Pancreas (tissue), 10 donors: Measurements from ENCODE around the gene TTC33. TPM values are rescaled to one million over a fixed set of nuclear protein-coding genes. Genes with fewer than 3 reads are reported as not detected.

Experiments used
- ATAC-seq, 4 donors: fragments of 200-7000 bp; cut with Tn5 transposase; one replicate each; pipeline versions ENCODE4 v1.8.0 to v1.9.1; 2020; ENCODE audit warnings: mild to moderate bottlenecking in 4 of 4, moderate library complexity in 4 of 4
- DNase-seq, 6 donors: peaks; one replicate each; pipeline ENCODE4 v3.0.0-alpha.2; 2020
- FAIRE-seq: peaks from 2 replicates; lab custom pipeline; 2012; peaks lifted over from hg19 to GRCh38; lab: Jason Lieb, UNC
- H3K27ac ChIP-seq, 4 donors: fragments of 200-600 bp; sonication (generic); 1 replicate in 3 of 4; 2 replicates in 1 of 4; pipeline versions ENCODE4 v1.5.0 to v1.8.0; 2020
- H3K27me3 ChIP-seq, 4 donors: fragments of 200-600 bp; one replicate each; pipeline ENCODE4 v1.8.0; 2021
- H3K36me3 ChIP-seq, 3 donors: fragments of 200-600 bp; sonication (generic) in 1 of 3; one replicate each; pipeline versions ENCODE4 v1.5.0 to v1.8.0; 2020 to 2021
- H3K4me1 ChIP-seq, 3 donors: fragments of 200-600 bp; one replicate each; pipeline ENCODE4 v1.8.0; 2021
- H3K4me3 ChIP-seq, 4 donors: fragments of 200-600 bp; sonication (generic) in 2 of 4; one replicate each; pipeline versions ENCODE4 v1.5.0 to v1.8.0; 2020 to 2021
- H3K9me3 ChIP-seq, 4 donors: fragments of 200-600 bp; one replicate each; pipeline ENCODE4 v1.8.0; 2021
- WGBS, 2 donors: extraction: QIAGEN DNeasy Blood & Tissue Kit; methylation state at CpG; one replicate each; pipeline ENCODE4 v1.1.7; 2013; 5-methylcytosine and 5-hydroxymethylcytosine counted together
- intact Hi-C, 3 donors: fragments of 100-400 bp; cut with DNase I; formaldehyde crosslinking; loops; one replicate each; pipeline versions ENCODE4 v1.11.1 to v1.14.2; 2022
- polyA plus RNA-seq, 2 donors: library from polyadenylated mRNA; stranded (reverse); fragments of 200-250 nt; gene quantifications; one replicate each; pipeline ENCODE4 v1.2.3, GENCODE V29; 2013
- total RNA-seq, 6 donors: library from RNA; stranded (reverse); fragmentation: NEBNext Ultra II Directional in 4 of 6; extraction: Animal tissue kit (Norgen Biotek cat#: 25700) in 4 of 6; gene quantifications; one replicate each; pipeline versions ENCODE4 v1.2.1 to v1.2.4, GENCODE V29; 2021 to 2023
- TF ChIP-seq, protein P1 (sequence below), 4 donors: fragments of 200-600 bp; sonication (generic) in 3 of 4; IDR thresholded peaks; one replicate each; pipeline versions ENCODE4 v1.5.0 to v1.8.0; 2021; ENCODE audit warnings: antibody characterized with exemption in 4 of 4
- donor health status: healthy with polysubstance abuse.
- donor health status: DM: no; HTN: no; CAD: no; lungs with moderate emphysema.
- donor health status: DM: no; HTN: no; CAD: no.
- donor health status: control.
- donor health status: control.
- donor health status: Bipolar disorder and iron deficiency.
- donor health status: DM: yes; HTN: yes; CAD: no.
- donor health status: DM: no; HTN: no; CAD: no.
- donor health status: DM: no; HTN: no; CAD: no.
- donor health status: DM: yes; HTN: yes; CAD: no.

The TTC33 gene
- total and polyA plus RNA-seq, 8 donors, result 3.0 to 8.7 (median 5.5) TPM

DNA sequence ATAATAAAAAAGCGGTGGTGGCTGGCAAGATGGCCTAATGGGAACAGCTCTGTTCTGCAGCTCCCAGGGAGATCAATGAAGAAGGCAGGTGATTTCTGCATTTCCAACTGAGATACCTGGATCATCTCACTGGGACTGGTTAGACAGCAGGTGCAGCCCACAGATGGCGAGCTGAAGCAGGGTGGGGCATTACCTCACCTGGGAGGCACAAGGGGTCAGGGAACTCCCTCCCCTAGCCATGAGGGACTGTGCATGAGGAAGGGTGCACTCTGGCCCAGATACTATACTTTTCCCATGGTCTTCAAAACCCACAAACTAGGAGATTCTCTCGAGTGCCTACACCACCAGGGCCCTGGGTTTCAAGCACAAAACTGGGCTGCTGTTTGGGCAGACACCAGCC is 121.6 kb downstream of the TTC33 start:
- TF ChIP-seq, protein P1, sequence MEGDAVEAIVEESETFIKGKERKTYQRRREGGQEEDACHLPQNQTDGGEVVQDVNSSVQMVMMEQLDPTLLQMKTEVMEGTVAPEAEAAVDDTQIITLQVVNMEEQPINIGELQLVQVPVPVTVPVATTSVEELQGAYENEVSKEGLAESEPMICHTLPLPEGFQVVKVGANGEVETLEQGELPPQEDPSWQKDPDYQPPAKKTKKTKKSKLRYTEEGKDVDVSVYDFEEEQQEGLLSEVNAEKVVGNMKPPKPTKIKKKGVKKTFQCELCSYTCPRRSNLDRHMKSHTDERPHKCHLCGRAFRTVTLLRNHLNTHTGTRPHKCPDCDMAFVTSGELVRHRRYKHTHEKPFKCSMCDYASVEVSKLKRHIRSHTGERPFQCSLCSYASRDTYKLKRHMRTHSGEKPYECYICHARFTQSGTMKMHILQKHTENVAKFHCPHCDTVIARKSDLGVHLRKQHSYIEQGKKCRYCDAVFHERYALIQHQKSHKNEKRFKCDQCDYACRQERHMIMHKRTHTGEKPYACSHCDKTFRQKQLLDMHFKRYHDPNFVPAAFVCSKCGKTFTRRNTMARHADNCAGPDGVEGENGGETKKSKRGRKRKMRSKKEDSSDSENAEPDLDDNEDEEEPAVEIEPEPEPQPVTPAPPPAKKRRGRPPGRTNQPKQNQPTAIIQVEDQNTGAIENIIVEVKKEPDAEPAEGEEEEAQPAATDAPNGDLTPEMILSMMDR (IDR thresholded peaks at IDR 0.05), result no peak
- Histone ChIP-seq H3K4me1 (no peaks in the 10 kb centered on the region), H3K4me3 (no peak overlapping the region), H3K36me3 (no peaks in the 10 kb centered on the region), H3K27ac (no peak overlapping the region), H3K9me3 (no peaks in the 10 kb centered on the region), H3K27me3 (no peaks in the 10 kb centered on the region)
- intact Hi-C loops, result no loop called here
- no peak for FAIRE-seq
- ATAC-seq, result no peak
- DNase-seq, result no peak
- 72 to 80% methylated on average over 3 of the region's 3 CpGs for WGBS, 2 donors

DNA sequence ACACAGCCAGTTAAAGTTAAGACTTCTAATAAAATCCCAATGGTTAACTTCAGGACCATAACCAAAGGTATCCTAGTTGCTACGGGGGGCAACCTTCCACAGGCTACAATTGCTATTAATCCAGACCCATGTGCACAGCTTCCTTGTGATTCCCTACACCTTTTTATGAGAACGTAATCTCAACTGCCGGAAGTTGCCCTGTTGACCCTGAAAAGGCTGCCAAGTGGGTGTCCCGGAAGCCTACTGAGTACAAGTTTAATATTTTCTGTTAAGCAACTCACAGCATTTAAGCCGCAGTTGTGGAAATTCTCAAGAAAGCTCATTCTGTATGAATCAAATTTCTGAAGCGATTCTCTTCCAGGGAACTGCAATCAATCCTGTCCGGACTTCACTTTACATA is 124.5 kb downstream of the TTC33 start:
- 61 to 69% methylated on average over 7 of the region's 7 CpGs for WGBS, 2 donors
- H3K36me3 ChIP-seq, result no peaks in the 10 kb centered on the region
- no peak overlapping the region for H3K4me3 ChIP-seq
- no peaks in the 10 kb centered on the region for H3K27me3 ChIP-seq
- intact Hi-C loops, result no loop called here
- ATAC-seq (no peak), DNase-seq (no peak), FAIRE-seq (no peak)
- no peaks in the 10 kb centered on the region for H3K4me1 ChIP-seq
- TF ChIP-seq, protein P1 (IDR thresholded peaks at IDR 0.05), result no peak
- no peaks in the 10 kb centered on the region for H3K9me3 ChIP-seq
- H3K27ac ChIP-seq, result no peak overlapping the region

DNA sequence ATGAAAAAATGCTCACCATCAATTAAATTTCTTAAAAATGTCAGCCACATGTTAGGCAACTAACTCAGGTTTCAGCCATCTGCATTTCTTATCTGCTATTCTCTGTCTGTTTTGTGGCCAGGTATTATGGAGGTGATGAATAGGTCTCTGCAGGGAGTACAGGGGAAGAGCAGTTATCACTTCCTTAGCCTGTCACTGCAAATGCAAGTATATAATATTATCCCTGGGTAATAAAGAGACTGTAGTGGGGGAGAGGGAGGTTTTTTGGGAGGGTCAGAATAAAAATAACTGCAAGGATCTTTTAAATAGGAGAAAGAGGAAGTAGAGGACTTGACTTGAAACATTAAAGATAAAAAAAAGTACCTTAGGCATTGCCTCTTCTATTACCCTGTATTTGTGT is 125.6 kb downstream of the TTC33 start:
- H3K36me3 ChIP-seq, result no peaks in the 10 kb centered on the region
- no peaks in the 10 kb centered on the region for H3K9me3 ChIP-seq
- H3K4me1 ChIP-seq, result no peaks in the 10 kb centered on the region
- H3K27me3 ChIP-seq, result no peaks in the 10 kb centered on the region
- intact Hi-C loops, result no loop called here
- no peak overlapping the region for H3K27ac ChIP-seq
- TF ChIP-seq, protein P1 (IDR thresholded peaks at IDR 0.05), result no peak
- no peak for ATAC-seq
- FAIRE-seq, result no peak
- no peak overlapping the region for H3K4me3 ChIP-seq
- DNase-seq, result no peak

DNA sequence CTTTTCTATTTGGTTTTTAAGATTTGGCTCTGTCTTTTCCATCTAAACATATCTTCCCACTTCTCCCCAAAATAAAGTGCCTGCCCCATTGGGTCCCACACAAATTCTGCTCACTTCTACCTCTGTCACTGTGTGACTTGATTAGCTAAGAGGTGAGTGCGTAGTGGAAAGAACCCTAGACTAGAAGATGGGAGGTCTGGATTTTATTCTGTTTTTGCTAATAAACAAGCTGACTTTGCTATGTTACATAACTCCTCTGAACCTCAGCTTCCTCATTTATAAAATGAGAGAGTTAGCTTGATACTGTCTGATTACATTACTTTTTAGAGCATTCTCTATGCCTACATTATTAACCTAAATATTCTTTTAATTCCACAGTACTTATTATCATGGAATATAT is 127.4 kb downstream of the TTC33 start:
- Histone ChIP-seq H3K27ac (no peak overlapping the region), H3K36me3 (no peaks in the 10 kb centered on the region), H3K4me1 (no peaks in the 10 kb centered on the region), H3K27me3 (no peaks in the 10 kb centered on the region), H3K4me3 (no peak overlapping the region), H3K9me3 (no peaks in the 10 kb centered on the region)
- FAIRE-seq, result no peak
- WGBS, 2 donors, result 92 to 93% methylated on average over 1 of the region's 1 CpG
- peak in 1 of 4 donors; percentile 50 for ATAC-seq
- TF ChIP-seq, protein P1 (IDR thresholded peaks at IDR 0.05), result no peak
- no peak for DNase-seq
- intact Hi-C loops, result no loop called here

DNA sequence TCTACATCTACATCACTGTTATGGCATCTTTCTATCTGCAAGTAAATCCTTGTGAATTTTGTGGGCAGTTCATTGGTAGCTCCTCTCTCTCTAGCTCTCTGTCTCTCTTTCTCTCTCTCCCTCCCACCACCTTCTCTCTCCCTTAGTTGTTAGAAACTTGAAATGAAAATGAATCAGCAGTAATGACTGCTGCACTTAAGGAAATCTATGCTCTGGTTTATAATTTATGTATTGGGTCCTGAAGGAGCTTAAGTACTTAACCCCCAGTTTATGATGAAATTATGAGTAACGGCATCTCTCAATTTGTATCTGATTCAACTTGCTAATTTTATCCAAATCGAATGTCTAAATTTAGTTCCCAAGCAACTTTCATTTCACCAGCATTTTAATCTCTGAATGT is 128.1 kb downstream of the TTC33 start:
- WGBS, 2 donors, result 69 to 90% methylated on average over 2 of the region's 2 CpGs
- TF ChIP-seq, protein P1 (IDR thresholded peaks at IDR 0.05), result no peak
- no peak overlapping the region for H3K4me3 ChIP-seq
- ATAC-seq (no peak), DNase-seq (no peak), FAIRE-seq (no peak)
- no peaks in the 10 kb centered on the region for H3K36me3 ChIP-seq
- no peaks in the 10 kb centered on the region for H3K4me1 ChIP-seq
- H3K9me3 ChIP-seq, result no peaks in the 10 kb centered on the region
- no peak overlapping the region for H3K27ac ChIP-seq
- H3K27me3 ChIP-seq, result no peaks in the 10 kb centered on the region
- intact Hi-C loops, result no loop called here
